GM18505 (cell line): ENCODE results near the gene RDH14.

Experiments
- ATAC-seq: cut with Tn5 transposase; IDR thresholded peaks from one replicate; pipeline ENCODE4 v1.9.1; 2021; ENCODE audit not compliant: unreplicated experiment
- POLR2A ChIP-seq: IDR thresholded peaks from 4 replicates; pipeline ENCODE4 v1.6.1; 2011; ENCODE audit warnings: borderline replicate concordance; ENCODE audit not compliant: insufficient read depth, insufficient read length; ENCODE audit errors: extremely low read depth

RDH14 gene

DNA sequence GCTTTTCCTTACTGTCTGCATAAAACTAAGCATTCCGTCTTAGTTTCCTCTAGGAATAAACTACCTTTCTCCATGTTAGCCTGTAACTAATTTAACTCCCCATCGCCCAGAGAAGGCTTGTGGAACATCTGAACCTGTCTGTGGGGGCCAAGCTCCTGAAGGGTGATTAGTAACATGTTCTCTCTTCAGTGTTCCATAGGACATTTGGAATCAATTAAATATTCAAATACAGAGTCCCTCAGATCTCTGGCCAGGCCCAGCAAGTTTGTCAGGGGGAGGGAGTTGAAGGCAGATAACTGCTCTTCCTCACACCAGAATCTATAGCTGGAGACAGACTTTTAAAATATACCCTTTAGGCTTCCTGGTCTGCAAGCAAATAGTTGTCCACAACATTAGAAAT lies 8.8 kb downstream of the RDH14 start:
- no peak for TF ChIP-seq POLR2A
- no peak for ATAC-seq

DNA sequence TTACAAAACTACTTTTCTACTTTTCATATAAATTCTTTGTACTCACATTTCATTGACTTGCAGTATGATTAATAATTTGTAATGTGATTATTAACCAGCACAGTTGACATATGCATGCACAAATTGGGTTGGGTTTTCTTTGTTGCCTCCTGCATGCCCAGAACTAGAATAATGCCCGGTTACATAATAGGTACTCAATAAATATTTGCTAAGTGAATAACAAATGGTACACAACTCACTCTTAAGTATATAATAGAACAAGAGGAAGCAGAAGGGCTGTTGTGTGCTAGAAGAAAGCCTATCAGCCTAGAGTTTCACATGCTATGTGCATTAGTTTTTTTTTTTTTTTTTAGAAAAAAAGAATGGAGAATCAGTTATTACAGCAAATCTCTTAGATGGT lies 9.3 kb downstream of the RDH14 start:
- TF ChIP-seq POLR2A, result no peak
- no peak for ATAC-seq

- no peak for ATAC-seq
- no peak for TF ChIP-seq POLR2A
Observed at GRCh38 chr2:18550433-18550832, 10.0 kb downstream of the RDH14 start.

DNA sequence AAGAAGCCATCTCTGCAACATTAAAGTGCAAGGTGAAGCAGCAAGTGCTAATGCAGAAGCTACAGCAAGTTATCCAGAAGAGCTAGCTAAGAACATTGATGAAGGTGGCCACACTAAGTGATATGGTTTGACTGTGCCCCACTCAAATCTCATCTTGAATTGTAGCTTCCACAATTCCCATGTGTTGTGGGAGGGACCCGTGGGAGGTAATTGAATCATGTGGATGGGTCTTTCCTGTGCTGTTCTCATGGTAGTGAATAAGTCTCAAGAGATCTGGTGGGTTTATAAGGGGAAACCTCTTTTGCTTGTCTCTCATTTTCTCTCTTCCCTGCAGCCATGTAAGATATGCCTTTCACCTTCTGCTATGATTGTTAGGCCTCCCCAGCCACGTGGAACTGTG lies 11.4 kb downstream of the RDH14 start:
- no peak for ATAC-seq
- TF ChIP-seq POLR2A, result no peak

- no peak for ATAC-seq
- no peak for TF ChIP-seq POLR2A
Observed at GRCh38 chr2:18548621-18549020, 11.8 kb downstream of the RDH14 start.

DNA sequence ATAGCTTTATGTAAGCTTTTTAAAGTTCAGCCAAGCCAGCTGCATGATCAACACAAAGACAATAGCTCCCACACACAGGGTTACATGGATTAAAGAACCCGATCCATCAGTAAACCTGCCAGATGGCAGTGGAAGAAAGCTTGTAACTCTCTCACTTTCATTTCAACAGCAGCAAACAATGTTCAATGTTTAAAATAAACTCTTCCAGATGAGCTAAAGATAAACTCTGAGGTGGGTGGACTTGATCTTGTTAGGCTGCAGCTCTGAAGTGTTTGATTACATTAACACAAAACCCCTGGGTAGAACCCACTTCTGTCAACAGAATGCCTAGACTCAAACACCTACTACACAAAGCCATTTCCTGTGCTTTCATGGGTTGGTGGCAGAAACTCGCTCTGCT lies 13.9 kb downstream of the RDH14 start:
- peak; percentile 70 for ATAC-seq
- TF ChIP-seq POLR2A, result no peak

DNA sequence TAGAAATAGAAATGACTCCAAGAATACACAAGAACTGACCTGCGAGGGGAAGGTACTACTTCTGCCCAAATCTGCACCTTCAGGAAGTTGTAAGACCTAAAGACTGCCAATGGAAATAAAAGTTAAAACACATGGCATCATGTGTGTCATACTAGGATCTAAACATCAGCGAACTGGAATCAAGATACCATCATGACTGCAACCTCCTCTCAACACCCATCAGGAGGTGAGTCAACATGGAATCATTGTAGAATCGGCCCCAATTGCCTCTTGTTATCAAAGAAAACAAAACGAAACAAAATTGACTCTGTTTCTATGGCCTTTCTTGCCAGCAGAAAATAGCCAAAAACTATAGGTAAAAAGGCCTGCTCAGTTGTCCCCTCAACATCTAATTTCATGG lies 15.1 kb downstream of the RDH14 start:
- TF ChIP-seq POLR2A, result no peak
- no peak for ATAC-seq

DNA sequence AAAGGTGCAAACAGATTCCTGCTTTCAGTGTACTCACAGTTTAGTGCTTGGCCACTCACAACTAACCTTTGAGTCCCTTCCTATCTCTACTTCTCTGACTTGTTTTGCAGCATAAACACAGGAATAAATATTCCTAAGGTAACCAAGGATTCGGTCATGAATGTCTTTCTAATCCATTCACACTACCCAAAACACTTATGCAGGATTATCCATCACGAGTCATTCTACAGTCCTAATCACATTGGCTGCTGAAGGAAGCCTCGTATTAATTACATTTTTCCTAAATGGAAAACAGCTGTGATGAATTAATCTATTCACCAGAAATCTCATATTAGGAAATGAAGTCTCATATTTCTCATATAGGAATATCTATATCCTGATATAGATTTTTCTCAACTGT lies 16.3 kb downstream of the RDH14 start:
- no peak for TF ChIP-seq POLR2A
- no peak for ATAC-seq

- no peak for ATAC-seq
- no peak for TF ChIP-seq POLR2A
Observed at GRCh38 chr2:18540872-18541271, 19.6 kb downstream of the RDH14 start.

- ATAC-seq, result no peak
- TF ChIP-seq POLR2A, result no peak
Observed at GRCh38 chr2:18536697-18537096, 23.8 kb downstream of the RDH14 start.

DNA sequence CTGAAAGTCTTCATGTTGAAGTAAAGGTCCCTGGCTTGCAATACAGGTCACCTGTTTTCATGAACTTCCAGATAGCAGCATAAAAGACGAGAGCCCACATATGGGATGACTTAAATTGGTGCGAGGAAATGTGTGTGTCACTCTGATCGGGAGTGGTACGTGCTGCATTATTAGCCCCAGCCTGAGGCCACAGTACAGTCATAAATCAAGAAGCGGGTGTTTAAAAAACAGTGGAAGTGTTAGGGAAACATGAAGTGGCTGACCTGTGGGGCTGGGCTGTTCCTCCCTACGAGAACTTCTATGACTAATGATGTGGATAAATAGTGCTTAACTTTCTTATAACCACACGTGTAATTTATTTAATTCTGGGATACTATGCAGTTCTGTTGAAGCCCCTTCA lies 24.4 kb downstream of the RDH14 start:
- no peak for ATAC-seq
- no peak for TF ChIP-seq POLR2A

- no peak for ATAC-seq
- TF ChIP-seq POLR2A, result no peak
Observed at GRCh38 chr2:18531194-18531593, 29.3 kb downstream of the RDH14 start.

GRCh38 chr2:18527822-18528221 lies 32.6 kb downstream of the RDH14 start:
- no peak for TF ChIP-seq POLR2A
- ATAC-seq, result no peak

GRCh38 chr2:18527326-18527725 lies 33.1 kb downstream of the RDH14 start:
- ATAC-seq, result no peak

GRCh38 chr2:18526429-18526828 lies 34.0 kb downstream of the RDH14 start:
- no peak for TF ChIP-seq POLR2A
- no peak for ATAC-seq

More at GRCh38 chr2:18527326-18527725, 33.1 kb downstream of the RDH14 start:
- TF ChIP-seq POLR2A, result no peak
